Activated CD4-positive, alpha-beta T cell treated with anti-CD3 and anti-CD28 coated beads for 24 hours (primary cell): ENCODE data around the gene CAPN12.
A peak's percentile ranks its signal among the peaks of the same experiment; 100 is the strongest.
"Not testable (repeated sequence)": the region's sequence is repeated elsewhere in the genome, so short reads cannot be mapped to it uniquely, and the experiment has no call there.

ENCODE experiments used
- DNase-seq, 2 donors: peaks; one replicate each; pipeline ENCODE4 v3.0.0-alpha.2; 2020; ENCODE audit warnings: low read depth in 2 of 2

CAPN12 gene, protein sequence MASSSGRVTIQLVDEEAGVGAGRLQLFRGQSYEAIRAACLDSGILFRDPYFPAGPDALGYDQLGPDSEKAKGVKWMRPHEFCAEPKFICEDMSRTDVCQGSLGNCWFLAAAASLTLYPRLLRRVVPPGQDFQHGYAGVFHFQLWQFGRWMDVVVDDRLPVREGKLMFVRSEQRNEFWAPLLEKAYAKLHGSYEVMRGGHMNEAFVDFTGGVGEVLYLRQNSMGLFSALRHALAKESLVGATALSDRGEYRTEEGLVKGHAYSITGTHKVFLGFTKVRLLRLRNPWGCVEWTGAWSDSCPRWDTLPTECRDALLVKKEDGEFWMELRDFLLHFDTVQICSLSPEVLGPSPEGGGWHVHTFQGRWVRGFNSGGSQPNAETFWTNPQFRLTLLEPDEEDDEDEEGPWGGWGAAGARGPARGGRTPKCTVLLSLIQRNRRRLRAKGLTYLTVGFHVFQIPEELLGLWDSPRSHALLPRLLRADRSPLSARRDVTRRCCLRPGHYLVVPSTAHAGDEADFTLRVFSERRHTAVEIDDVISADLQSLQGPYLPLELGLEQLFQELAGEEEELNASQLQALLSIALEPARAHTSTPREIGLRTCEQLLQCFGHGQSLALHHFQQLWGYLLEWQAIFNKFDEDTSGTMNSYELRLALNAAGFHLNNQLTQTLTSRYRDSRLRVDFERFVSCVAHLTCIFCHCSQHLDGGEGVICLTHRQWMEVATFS

DNA sequence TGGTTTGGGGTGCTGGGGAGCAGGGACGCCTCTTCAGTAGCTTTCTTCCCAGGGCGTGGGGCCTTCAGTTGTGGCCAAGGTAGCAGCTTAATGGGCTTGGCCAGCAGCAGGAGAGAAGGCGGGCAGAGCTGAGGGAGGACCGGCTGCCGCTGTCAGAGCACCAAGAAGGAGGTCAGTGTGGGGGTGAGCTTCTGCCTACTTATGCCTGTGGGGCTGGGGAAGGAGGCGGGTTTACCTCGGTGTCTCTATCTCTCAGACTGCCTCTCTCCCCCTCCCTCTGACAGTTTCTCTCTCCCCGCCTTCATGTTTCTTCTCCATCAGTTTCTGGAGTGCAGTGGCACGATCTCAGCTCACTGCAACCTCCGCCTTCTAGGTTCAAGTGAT, at the start of gene CAPN12:
Gene CAPN12 (minus strand): TSS at position 177 of the 384 bp plus-strand sequence. CDS start 309 bp downstream, outside the sequence.
- no peak for DNase-seq

DNA sequence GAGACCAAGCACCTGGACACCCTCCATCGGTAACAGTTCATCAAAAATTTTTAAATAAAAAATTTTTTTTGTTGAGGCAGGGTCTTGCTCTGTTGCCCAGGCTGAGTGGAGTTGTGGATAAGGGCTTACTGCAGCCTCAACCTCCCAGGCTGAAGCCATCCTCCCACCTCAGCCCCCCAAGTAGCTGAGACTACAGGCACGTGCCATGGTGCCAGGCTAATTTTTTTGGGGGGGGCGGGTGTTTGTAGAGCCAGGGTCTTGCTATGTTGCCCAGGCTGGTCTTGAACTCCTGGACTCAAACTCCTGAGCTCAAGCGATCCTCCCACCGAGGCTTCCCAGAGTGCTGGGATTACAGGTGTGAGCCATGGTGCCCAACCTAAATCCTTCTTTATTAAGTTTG, 49.4 kb upstream of the CAPN12 start:
- DNase-seq = no peak

DNA sequence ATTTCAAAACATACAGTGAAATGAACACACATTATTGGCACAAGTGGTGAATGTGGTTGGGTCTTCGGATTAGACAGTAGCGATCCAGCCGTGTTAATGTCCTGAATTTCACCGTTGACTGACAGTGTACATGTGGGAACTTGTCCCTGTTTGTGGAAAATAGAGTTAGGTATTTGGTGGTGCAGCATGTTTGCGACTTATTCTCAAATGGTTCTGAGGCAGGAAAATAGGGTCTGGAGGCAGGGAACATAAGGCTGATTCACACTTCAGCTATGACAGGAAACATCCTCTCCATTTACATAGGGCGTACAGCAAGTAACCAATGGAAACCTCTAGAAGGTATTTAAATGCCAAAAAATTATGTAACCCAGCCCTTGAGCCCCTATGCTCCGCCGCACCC, 48.9 kb upstream of the CAPN12 start:
- no peak for DNase-seq

DNA sequence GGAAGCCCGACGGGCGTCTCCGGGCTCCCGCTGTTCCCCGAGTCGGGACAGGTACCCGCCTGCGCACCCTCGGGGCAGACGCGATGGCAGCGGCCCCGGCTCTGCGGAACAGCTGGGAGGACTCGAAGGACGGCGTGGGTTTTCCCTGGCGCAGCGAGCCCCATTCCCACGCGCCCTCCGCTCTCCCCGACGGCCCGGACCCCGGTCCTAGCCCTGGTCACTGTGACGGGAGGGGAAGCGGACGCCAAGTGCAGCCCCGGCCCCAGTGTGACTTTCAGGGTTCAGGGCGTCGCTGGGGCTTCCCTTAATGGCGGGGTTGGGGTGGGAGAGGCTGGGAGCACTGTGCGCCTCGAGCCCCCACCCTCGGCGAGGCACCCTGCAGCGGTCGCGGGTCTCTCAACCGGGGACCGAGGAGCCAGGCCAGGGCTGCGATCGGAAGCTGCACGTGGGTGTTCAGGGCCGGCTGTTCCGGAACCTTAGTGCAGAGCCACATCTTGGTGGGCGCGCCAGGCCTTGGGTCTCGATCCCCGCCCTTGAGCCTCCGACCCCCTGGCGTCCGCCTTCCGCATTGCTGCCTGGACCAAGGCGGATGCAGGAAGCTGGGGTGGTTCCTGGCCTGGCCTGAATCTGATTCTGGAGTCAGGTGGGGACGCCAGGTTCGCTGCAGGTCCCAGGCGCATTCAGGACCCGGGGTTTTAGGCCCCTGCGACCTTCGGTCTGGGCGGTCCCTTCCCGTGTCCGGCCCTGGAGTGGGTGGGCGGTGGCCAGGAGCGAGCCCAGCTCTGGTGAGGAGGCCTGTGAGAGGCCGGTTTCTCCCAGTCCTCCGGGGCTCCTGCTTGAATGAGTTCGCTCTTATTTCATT, 48.2 kb upstream of the CAPN12 start:
- peak; percentile 15 to 30 for DNase-seq

DNA sequence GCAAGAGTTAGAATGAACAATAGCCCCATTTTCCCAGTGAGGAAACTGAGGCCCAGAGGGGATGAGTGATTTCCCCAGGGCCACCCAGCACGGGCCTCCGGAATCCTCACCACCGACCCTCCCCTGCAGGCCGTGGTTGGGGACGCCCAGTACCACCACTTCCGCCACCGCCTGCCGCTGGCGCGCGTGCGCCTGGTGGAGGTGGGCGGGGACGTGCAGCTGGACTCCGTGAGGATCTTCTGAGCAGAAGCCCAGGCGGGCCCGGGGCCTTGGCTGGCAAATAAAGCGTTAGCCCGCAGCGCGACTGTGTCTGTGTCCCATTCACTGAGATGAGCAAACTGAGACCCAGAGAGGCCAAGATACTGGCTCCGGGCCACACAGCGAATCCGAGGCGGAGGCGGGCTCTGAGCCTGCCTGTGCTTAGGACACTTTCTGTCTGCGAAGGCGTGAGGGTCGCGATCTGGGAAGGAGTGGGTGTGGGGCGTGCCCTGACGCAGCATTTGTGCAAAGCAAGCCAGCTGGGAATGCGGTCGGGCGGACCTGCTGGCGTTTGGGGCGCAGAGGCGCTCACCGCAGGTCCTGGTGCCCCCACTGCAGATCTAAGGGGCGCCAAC, 47.3 kb upstream of the CAPN12 start:
- DNase-seq = not testable (repeated sequence)

DNA sequence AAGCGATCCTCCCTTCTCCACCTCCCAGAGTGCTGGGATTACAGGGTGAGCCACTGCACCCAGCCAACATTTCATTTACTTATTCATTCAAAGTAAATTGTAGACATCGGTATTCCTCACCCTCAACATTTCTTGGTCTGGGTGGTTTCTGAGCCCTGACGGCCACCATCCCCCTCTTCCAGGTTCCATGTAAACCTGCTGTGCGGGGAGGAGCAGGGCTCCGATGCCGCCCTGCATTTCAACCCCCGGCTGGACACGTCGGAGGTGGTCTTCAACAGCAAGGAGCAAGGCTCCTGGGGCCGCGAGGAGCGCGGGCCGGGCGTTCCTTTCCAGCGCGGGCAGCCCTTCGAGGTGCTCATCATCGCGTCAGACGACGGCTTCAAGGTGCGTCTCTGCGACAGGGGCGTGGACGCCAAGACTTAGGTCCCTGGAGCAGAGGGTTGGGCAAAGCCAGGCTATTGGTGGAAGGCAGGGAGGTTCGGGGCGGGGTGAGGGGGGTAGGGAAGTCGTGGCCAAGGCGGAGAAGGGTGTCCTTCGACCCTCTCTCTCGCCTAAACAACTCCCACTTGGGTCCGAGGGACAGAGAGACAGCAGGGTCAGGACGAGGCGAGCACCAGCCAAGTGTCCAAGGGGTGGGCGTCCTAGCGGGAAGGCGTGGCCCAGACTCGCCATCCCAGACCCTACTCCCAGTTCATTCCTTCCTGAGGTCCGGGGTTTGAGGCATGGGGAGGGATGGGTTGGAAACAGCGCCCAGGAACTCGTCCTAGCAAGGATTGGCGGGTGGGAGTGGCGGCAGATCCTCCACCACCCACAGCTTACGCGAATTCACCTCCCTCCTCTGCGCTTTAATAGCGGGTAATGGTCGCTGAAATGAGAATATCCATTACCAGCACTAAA, 46.5 kb upstream of the CAPN12 start:
- not testable (repeated sequence) for DNase-seq

DNA sequence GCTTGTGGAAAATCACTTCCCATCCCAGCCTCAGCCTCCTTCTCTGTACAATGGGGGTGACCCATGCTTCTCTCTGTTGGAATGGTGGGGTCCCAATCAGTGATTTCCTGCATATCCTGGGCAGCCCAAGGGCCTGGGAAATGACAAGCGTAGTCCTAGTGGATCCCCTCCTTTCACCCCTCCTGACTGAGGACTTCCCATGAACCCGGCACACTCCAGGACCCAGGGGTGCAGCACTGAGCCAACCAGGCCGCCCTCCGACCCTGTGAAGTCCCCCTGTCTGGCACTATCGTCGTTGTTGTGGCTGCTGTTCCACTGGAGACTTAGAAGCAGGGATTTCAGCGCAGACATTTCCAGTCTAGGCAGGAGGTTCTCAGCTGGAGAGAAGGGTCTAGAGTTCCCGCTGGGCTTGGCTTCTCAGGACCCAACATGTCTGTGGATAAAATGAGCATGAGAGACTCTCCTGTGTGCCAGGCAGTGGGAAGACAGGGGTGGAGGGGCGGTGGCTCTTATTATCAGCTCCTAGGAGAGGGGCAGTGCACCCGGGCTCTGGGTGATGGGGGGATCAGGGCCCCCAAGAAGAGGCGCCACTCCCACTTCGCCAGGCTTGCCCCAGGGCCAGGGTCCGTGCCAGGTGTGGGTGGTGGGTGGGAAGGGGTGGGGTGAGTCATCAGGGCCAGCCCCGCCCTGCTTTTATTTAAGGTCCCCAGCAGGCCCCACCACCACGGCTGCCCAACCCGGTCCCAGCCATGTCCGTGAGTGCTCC, 44.4 kb upstream of the CAPN12 start, which contains the start of gene LGALS7B:
Gene LGALS7B (plus strand): TSS at position 723 of the 766 bp plus-strand sequence. CDS start 27 bp downstream, at position 750.
- DNase-seq = no peak

DNA sequence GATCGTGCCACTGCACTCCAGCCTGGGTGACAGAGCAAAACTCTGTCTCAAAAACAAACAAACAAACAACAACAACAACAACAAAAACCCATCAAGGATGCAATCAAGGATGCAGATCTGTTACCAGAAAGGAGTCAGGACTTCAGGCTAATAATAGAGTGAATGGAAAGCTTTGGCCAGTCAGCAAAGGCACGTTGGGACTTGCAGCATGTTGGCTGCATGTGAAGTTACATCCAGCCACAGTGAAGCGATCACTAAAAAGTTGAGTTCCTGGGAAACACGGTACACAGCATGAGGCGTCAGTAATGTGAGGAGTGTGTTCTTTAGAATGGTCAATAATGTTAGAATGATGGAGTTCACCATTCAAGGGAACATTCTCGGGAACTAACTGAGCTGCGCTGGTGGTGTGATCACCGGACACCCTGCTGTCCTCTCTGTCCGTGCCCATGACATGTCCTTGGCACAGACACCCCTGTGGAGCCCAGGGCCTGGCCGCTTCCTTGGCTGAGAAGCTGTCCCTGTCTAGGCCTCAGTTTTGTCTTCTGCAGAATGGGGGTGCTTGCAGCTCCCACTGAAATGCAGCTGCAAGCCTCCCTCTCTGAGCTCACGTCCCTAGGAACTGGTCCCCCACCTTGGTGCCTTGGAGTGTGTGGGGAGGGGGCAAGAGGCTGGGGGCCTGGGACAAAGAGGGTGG, 42.4 kb upstream of the CAPN12 start:
- no peak for DNase-seq

DNA sequence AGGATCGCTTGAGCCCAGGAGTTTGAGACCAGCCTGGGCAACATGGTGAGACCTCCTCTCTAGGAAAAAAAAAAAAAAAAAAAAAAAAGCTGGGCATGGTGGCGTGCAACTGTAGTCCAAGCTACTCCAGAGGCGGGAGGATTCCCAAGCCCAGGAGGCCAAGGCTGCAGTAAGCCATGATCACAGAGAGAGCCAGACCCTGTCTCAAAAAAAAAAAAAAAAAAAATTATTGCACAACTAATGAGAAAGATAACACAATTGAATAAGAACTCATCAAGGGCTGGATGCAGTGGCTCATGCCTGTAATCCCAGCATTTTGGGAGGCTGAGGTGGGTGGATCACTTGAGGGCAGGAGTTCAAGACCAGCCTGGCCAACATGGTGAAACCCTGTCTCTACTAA, 41.8 kb upstream of the CAPN12 start:
- not testable (repeated sequence) for DNase-seq

DNA sequence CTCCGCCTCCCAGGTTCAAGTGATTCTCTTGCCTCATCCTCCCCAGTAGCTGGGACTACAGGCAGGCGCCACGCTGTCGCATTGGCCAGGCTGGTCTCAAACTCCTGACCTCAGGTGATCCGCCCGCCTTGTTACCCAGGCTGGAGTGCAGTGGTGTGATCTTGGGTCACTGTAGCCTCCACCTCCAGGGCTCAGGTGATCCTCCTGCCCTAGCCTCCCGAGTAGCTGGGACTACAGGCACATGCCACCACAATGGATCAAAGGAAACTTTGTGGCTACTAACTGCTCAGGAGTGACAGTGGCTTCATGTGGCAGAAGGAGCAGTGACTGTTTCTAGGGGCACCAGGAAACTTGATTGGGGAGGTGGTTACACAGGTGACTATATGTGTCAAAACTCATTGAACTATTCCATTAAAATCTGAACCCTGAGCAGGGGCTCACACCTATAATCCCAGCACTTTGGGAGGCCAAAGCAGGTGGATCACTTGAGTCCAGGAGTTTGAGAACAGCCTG, 41.0 kb upstream of the CAPN12 start:
- DNase-seq = no peak

DNA sequence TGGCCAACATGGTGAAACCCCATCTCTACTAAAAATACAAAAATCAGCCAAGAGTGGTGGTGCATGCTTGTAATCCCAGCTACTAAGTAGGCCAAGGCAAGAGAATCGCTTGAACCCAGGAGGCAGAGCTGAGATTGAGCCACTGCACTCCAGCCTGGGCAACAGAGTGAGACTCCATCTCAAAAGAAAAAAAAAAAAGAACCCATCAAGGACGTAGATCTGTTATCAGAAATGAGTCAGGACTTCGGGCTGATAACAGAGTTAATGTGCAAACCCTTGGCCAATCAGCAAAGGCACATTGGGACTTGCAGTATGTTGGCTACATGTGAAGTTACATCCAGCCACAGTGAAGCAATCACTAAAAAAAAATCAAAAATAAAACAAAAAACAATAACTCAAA, 40.0 kb upstream of the CAPN12 start:
- no peak for DNase-seq

DNA sequence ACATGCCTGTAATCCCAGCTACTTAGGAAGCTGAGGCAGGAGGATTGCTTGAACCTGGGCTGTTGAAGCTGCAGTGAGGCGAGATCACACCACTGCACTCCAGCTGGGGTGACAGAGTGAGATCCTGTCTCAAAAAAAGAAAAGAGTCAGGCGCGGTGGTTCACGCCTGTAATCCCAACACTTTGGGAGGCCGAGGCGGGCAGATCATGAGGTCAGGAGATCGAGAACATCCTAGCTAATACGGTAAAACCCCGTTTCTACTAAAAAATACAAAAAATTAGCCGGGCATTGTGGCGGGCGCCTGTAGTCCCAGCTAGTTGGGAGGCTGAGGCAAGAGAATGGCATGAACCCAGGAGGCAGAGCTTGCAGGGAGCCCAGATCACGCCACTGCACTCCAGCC, 37.9 kb upstream of the CAPN12 start:
- not testable (repeated sequence) for DNase-seq

DNA sequence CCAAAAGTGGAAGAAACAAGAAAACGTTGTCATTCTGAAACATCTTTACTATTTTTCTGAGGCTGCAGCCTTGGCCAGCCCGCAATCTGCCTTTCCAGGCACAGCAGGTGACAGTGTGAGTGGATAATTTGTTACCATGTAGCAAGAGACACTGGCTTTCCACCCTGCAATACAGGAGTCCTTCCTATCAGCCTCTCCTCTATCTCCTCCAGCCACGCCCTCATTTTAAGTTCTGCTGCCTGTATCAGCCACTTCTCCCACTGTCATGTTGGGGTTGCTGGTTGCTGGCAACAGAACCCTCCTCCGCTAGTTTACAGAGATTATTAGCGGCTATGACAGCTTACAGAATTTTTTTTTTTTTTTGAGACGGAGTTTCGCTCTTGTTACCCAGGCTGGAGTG, 36.8 kb upstream of the CAPN12 start:
- DNase-seq = no peak

DNA sequence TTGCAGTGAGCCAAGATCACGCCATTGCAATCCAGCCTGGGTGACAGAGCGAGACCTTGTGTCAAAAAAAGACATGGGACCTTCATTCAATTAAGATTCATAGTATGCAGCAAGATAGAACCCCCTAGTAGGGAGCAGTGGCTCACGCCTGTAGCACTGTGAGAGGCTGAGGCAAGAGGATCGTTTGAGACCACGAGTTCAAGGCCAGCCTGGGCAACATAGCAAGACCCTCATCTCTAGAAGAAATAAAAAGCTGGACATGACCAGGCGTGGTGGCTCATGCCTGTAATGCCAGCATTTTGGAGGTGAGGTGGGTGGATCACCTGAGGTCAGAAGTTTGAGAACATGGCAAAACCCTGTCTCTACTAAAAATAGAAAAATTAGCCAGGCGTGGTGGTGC, 36.2 kb upstream of the CAPN12 start:
- no peak for DNase-seq

DNA sequence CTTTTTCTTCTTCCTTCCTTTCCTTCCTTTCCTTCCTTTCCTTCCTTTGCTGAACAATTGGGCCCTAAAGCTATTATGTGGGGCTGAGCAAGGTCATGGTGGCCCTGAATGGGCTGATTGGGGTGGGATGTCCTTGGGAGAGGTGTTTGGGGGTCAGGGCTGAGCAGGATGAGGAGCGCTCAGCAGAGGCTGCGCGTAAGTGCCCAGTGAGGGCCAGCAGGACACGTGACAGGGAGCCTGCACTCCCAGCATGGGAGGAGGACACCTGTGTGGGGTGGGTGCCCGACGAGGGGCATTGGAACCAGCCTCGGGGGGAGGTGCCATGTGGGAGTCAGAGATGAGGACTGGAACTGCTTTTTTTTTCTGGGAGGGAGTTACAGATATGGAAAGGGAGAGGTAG, 34.5 kb upstream of the CAPN12 start:
- DNase-seq = no peak

DNA sequence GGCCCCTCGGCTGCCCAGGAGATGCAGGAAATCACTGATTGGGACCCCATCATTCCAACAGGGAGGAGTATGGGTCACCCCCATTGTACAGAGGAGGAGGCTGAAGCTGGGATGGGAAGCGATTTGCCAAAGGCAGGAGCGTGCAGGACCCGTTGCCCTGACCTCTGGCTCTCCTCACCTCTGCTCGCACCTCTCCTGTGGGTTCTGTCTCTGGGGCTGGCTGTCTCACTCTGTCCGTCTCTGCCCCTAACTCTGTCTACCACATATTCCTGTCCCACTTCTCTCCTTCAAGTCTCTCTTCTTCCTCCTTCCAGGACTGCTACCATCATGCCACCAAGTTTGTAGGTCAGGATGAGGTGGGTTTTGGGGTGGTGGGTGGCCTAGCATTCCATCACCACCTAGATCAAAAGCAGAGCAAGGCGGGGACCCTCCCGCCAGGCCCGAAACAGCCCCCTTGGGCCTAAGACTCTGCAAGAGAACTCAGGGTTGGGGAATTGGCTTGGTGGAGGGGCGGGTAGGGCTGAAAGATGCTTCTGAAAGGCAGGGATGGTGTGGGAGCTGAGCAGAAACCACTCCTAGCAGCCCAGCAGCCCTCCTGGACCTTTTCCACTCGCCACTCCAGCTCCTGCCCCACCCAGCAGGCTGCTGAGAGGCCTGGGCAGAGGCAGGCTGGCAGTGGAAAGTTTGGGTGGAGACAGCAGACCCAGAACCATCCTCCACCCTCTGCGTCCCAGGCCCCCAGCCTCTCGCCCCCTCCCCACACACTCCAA, 30.1 kb upstream of the CAPN12 start:
- DNase-seq = no peak

DNA sequence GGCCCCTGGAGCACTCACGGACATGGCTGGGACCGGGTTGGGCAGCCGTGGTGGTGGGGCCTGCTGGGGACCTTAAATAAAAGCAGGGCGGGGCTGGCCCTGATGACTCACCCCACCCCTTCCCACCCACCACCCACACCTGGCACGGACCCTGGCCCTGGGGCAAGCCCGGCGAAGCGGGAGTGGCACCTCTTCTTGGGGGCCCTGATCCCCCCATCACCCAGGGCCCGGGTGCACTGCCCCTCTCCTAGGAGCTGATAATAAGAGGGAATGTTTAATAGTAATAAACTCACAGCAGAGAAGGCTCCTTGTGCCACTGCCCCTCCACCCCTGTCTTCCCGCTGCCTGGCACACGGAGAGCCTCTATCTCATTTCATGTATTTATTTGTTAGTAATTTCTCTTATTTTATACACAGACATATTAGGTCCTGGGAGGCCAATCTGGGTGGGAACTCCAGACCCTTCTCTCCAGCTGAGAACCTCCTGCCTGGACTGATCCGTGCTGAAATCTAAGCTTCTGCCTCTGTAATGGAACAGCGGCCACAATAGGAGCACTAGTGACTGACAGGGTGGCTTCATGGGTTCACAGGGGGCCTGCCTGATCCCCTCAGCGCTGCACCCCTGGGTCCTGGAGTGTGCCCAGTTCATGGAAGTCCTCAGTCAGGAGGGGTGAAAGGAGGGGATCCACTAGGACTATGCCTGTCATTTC, 29.3 kb upstream of the CAPN12 start, which contains the start of gene LGALS7:
Gene LGALS7 (minus strand): TSS at position 49 of the 709 bp plus-strand sequence. CDS start 25 bp downstream, at position 24.
- DNase-seq = no peak
